WTC11 (cell line): ENCODE measurements around the gene DHTKD1. TPM values are rescaled to one million over a fixed set of nuclear protein-coding genes. Genes with fewer than 3 reads are reported as not detected.

ENCODE experiments used
- ATAC-seq: fragments of 200-7000 bp; cut with Tn5 transposase; 2 replicates; pipeline ENCODE4 v1.10.0; 2021; ENCODE audit warnings: mild to moderate bottlenecking, moderate library complexity
- CTCF ChIA-PET: fragments of 300-600 bp; sonication (Branson Sonifier 250); formaldehyde crosslinking; loops from one replicate; lab custom pipeline; 2021; ENCODE audit warnings: antibody characterized with exemption; lab: Charles Lee
- POLR2A ChIA-PET: fragments of 350-600 bp; sonication (Branson Sonifier 250); formaldehyde crosslinking; loops from one replicate; lab custom pipeline; 2021; ENCODE audit warnings: antibody characterized with exemption; lab: Charles Lee
- DNase-seq: peaks from one replicate; pipeline ENCODE4 v3.0.0; 2021; ENCODE audit warnings: low spot score
- H3K27ac Mint-ChIP-seq: 2 replicates; pipeline ENCODE4 v1.8.0; 2021; ENCODE audit warnings: mixed read lengths
- H3K27me3 Mint-ChIP-seq: 2 replicates; pipeline ENCODE4 v1.8.0; 2021; ENCODE audit warnings: low read depth, mild to moderate bottlenecking, moderate library complexity, mixed read lengths
- H3K36me3 Mint-ChIP-seq: 2 replicates; pipeline ENCODE4 v1.8.0; 2021; ENCODE audit warnings: mixed read lengths
- H3K4me1 Mint-ChIP-seq: 2 replicates; pipeline ENCODE4 v1.8.0; 2022; ENCODE audit warnings: mixed read lengths
- H3K4me3 Mint-ChIP-seq: 2 replicates; pipeline ENCODE4 v1.8.0; 2021; ENCODE audit warnings: mild to moderate bottlenecking, moderate library complexity, mixed read lengths
- H3K9me3 Mint-ChIP-seq: 2 replicates; pipeline ENCODE4 v1.8.0; 2021; ENCODE audit warnings: mixed read lengths
- JUN ChIP-seq: sonication (generic); formaldehyde crosslinking; IDR thresholded peaks from 2 replicates; pipeline ENCODE4 v1.8.0; 2023; ENCODE audit warnings: mild to moderate bottlenecking, missing genetic modification reagents
- OVOL2 ChIP-seq: fragments of 250-450 bp; sonication (Bioruptor Pico); IDR thresholded peaks from 2 replicates; pipeline ENCODE4 v1.9.0; 2021; ENCODE audit warnings: mild to moderate bottlenecking, borderline replicate concordance
- RORB ChIP-seq: fragments of 250-450 bp; sonication (Bioruptor Pico); IDR thresholded peaks from 2 replicates; pipeline ENCODE4 v1.9.0; 2021; ENCODE audit warnings: mild to moderate bottlenecking
- SP1 ChIP-seq: sonication (generic); formaldehyde crosslinking; conservative IDR thresholded peaks from 2 replicates; pipeline ENCODE4 v1.8.1; 2022; ENCODE audit warnings: missing genetic modification reagents
- TEAD4 ChIP-seq: sonication (generic); formaldehyde crosslinking; IDR thresholded peaks from 2 replicates; pipeline ENCODE4 v1.8.0; 2022; ENCODE audit warnings: mild to moderate bottlenecking, missing genetic modification reagents
- ZNF121 ChIP-seq: sonication (generic); formaldehyde crosslinking; IDR thresholded peaks from 2 replicates; pipeline ENCODE4 v1.8.0; 2023; ENCODE audit warnings: missing genetic modification reagents
- ZNF671 ChIP-seq: fragments of 250-450 bp; sonication (Bioruptor Pico); IDR thresholded peaks from 2 replicates; pipeline ENCODE4 v1.8.0; 2021; ENCODE audit warnings: mild to moderate bottlenecking
- total RNA-seq: library from RNA; stranded (reverse); gene quantifications from 3 replicates; pipeline ENCODE4 v1.2.3, GENCODE V29; 2021
- TF ChIP-seq, protein P1 (sequence below): sonication (generic); formaldehyde crosslinking; IDR thresholded peaks from 2 replicates; pipeline ENCODE4 v1.8.0; 2023; ENCODE audit warnings: missing genetic modification reagents, mild to moderate bottlenecking, borderline replicate concordance
- TF ChIP-seq, protein P2 (sequence below): sonication (generic); formaldehyde crosslinking; IDR thresholded peaks from 2 replicates; pipeline ENCODE4 v1.8.0; 2022; ENCODE audit warnings: mild to moderate bottlenecking, missing genetic modification reagents
- TF ChIP-seq, protein P3 (sequence below): sonication (generic); formaldehyde crosslinking; IDR thresholded peaks from 2 replicates; pipeline ENCODE4 v1.8.1; 2023; ENCODE audit warnings: mild to moderate bottlenecking, missing genetic modification reagents, moderate library complexity
- TF ChIP-seq, protein P4 (sequence below): sonication (generic); formaldehyde crosslinking; IDR thresholded peaks from 2 replicates; pipeline ENCODE4 v1.8.1; 2023; ENCODE audit warnings: mild to moderate bottlenecking, missing genetic modification reagents
- TF ChIP-seq, protein P5 (sequence below): fragments of 200-600 bp; IDR thresholded peaks from 2 replicates; pipeline ENCODE4 v1.8.0; 2022; ENCODE audit warnings: antibody characterized with exemption
- TF ChIP-seq, protein P6 (sequence below): sonication (generic); formaldehyde crosslinking; IDR thresholded peaks from 2 replicates; pipeline ENCODE4 v1.8.1; 2023; ENCODE audit warnings: mild to moderate bottlenecking, moderate library complexity, missing genetic modification reagents

The DHTKD1 gene
- total RNA-seq, 1 experiment from 2014 or later, result 57.9 TPM

DNA sequence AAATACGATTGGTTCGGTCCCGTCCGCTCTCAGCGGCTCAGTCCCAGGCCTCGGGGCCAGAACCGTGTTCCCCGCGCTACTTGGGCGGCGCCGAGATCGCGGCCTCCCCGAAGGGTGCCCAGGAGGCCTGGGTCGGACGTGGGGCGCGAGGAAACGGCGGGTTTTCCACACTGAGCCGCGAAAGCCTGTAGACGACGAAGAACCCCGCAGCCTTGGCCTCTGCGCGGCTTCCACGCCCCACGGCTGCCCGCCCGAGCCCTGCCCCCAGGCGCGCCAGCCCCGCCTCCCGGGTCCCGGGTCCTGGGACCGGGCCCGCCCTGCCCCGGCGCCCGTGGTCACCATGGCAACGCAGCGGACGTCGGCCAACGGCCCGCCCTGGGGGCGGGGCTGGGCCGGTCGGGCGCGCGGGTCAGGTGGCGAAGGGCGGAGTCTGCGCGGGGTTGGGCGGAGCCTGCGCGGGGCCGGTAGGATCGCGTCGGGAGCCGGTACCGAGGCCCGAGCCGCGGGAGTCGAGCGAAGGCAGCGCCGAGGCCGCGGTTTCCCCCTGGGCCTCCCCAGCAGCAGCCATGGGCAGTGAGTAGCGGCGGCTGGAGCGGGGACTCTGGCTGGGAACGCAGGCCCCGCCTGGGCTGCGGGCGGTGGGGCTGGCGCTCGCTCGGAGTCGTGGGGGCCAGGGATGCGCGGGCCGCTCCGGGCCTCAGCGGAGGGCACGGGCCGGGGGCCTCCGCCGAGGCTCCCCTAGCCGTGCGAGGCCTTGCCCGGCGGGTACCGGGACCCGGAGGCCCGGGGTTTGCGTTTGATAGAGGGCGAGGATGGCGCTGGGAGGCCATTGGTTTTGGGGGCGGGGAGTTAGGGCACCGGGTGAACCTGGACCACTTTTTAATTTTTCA is 60.7 kb downstream of the DHTKD1 start, which contains the start of gene SEC61A2 (continued):
- TF ChIP-seq, protein P1, sequence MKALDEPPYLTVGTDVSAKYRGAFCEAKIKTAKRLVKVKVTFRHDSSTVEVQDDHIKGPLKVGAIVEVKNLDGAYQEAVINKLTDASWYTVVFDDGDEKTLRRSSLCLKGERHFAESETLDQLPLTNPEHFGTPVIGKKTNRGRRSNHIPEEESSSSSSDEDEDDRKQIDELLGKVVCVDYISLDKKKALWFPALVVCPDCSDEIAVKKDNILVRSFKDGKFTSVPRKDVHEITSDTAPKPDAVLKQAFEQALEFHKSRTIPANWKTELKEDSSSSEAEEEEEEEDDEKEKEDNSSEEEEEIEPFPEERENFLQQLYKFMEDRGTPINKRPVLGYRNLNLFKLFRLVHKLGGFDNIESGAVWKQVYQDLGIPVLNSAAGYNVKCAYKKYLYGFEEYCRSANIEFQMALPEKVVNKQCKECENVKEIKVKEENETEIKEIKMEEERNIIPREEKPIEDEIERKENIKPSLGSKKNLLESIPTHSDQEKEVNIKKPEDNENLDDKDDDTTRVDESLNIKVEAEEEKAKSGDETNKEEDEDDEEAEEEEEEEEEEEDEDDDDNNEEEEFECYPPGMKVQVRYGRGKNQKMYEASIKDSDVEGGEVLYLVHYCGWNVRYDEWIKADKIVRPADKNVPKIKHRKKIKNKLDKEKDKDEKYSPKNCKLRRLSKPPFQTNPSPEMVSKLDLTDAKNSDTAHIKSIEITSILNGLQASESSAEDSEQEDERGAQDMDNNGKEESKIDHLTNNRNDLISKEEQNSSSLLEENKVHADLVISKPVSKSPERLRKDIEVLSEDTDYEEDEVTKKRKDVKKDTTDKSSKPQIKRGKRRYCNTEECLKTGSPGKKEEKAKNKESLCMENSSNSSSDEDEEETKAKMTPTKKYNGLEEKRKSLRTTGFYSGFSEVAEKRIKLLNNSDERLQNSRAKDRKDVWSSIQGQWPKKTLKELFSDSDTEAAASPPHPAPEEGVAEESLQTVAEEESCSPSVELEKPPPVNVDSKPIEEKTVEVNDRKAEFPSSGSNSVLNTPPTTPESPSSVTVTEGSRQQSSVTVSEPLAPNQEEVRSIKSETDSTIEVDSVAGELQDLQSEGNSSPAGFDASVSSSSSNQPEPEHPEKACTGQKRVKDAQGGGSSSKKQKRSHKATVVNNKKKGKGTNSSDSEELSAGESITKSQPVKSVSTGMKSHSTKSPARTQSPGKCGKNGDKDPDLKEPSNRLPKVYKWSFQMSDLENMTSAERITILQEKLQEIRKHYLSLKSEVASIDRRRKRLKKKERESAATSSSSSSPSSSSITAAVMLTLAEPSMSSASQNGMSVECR (CRISPR knock-in tag), result no peak; the same call in 1 of the 2 replicates
- TF ChIP-seq, protein P2, sequence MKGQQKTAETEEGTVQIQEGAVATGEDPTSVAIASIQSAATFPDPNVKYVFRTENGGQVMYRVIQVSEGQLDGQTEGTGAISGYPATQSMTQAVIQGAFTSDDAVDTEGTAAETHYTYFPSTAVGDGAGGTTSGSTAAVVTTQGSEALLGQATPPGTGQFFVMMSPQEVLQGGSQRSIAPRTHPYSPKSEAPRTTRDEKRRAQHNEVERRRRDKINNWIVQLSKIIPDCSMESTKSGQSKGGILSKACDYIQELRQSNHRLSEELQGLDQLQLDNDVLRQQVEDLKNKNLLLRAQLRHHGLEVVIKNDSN, result 0 out of 2 replicates have a peak, but pooled peaks have one; percentile 25
- TF ChIP-seq SP1 (CRISPR knock-in tag) (peak; percentile 85; the same call in 1 of the 2 replicates), ZNF671 (CRISPR knock-in tag) (no peak), OVOL2 (CRISPR knock-in tag) (no peak), RORB (CRISPR knock-in tag) (no peak), ZNF121 (CRISPR knock-in tag) (no peak), TEAD4 (CRISPR knock-in tag) (no peak)
- TF ChIP-seq, protein P3, sequence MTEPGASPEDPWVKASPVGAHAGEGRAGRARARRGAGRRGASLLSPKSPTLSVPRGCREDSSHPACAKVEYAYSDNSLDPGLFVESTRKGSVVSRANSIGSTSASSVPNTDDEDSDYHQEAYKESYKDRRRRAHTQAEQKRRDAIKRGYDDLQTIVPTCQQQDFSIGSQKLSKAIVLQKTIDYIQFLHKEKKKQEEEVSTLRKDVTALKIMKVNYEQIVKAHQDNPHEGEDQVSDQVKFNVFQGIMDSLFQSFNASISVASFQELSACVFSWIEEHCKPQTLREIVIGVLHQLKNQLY (CRISPR knock-in tag), result no peak
- TF ChIP-seq, protein P4, sequence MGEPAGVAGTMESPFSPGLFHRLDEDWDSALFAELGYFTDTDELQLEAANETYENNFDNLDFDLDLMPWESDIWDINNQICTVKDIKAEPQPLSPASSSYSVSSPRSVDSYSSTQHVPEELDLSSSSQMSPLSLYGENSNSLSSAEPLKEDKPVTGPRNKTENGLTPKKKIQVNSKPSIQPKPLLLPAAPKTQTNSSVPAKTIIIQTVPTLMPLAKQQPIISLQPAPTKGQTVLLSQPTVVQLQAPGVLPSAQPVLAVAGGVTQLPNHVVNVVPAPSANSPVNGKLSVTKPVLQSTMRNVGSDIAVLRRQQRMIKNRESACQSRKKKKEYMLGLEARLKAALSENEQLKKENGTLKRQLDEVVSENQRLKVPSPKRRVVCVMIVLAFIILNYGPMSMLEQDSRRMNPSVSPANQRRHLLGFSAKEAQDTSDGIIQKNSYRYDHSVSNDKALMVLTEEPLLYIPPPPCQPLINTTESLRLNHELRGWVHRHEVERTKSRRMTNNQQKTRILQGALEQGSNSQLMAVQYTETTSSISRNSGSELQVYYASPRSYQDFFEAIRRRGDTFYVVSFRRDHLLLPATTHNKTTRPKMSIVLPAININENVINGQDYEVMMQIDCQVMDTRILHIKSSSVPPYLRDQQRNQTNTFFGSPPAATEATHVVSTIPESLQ (CRISPR knock-in tag), result no peak
- TF ChIP-seq, all 79 proteins: peak for 12

DNA sequence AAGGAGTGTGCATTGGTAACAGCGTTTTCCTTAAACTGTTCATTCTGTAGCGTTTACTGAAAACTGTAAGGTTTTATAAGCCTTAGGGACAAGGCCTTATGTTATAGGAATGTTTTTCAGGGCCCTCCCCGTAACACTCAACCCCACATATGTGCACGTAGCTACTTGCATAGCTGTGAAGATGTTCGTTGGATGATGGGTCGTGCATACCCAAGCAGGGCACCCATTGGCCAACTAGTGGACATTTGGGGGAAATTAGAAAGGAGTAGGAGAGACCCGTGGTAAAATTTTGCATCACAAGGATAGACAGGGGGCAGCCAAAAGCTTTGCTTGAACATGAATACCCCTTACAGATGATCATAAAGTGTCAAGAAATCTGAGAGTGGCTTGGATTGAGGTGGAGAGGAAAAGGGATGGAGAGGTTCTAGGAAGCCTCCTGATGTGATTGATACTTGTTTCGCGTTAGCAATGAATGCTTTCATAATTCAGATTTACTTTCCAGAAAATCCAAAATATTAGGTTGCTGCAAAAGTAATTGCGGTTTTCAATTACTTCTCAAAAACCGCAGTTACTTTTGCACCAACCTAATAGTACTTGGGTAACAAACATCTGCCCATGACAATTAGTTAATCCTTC is 61.6 kb downstream of the DHTKD1 start:
- H3K9me3 Mint-ChIP-seq, result no peaks in the 10 kb centered on the region
- ChIA-PET CTCF (interaction anchor here (0.8 to 1.0 kb wide), 4 partner anchors 9 to 252 kb away, joined by 3 to 5 read pairs (median 5); partner anchors contain the start of genes CDC123 and NUDT5), POLR2A (no interaction called here)
- ATAC-seq, result peak; percentile 37
- TF ChIP-seq JUN (CRISPR knock-in tag), result no peak
- TF ChIP-seq, protein P5, sequence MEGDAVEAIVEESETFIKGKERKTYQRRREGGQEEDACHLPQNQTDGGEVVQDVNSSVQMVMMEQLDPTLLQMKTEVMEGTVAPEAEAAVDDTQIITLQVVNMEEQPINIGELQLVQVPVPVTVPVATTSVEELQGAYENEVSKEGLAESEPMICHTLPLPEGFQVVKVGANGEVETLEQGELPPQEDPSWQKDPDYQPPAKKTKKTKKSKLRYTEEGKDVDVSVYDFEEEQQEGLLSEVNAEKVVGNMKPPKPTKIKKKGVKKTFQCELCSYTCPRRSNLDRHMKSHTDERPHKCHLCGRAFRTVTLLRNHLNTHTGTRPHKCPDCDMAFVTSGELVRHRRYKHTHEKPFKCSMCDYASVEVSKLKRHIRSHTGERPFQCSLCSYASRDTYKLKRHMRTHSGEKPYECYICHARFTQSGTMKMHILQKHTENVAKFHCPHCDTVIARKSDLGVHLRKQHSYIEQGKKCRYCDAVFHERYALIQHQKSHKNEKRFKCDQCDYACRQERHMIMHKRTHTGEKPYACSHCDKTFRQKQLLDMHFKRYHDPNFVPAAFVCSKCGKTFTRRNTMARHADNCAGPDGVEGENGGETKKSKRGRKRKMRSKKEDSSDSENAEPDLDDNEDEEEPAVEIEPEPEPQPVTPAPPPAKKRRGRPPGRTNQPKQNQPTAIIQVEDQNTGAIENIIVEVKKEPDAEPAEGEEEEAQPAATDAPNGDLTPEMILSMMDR, result peak; percentile 13; the same call in 1 of the 2 replicates
- TF ChIP-seq, protein P6, sequence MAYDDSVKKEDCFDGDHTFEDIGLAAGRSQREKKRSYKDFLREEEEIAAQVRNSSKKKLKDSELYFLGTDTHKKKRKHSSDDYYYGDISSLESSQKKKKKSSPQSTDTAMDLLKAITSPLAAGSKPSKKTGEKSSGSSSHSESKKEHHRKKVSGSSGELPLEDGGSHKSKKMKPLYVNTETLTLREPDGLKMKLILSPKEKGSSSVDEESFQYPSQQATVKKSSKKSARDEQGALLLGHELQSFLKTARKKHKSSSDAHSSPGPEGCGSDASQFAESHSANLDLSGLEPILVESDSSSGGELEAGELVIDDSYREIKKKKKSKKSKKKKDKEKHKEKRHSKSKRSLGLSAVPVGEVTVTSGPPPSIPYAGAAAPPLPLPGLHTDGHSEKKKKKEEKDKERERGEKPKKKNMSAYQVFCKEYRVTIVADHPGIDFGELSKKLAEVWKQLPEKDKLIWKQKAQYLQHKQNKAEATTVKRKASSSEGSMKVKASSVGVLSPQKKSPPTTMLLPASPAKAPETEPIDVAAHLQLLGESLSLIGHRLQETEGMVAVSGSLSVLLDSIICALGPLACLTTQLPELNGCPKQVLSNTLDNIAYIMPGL (CRISPR knock-in tag), result 0 out of 2 replicates have a peak, but pooled peaks have one; percentile 3
- no peaks in the 10 kb centered on the region for H3K27me3 Mint-ChIP-seq
- H3K27ac Mint-ChIP-seq, result no peak overlapping the region
- peak overlapping the region; percentile 89 for H3K4me3 Mint-ChIP-seq
- peak; percentile 17 for DNase-seq
- H3K4me1 Mint-ChIP-seq, result peaks cover 4% of the 10 kb centered on the region
- peaks cover 8% of the 10 kb centered on the region for H3K36me3 Mint-ChIP-seq
